ENCODE data around the gene PABPC1L.

DNA sequence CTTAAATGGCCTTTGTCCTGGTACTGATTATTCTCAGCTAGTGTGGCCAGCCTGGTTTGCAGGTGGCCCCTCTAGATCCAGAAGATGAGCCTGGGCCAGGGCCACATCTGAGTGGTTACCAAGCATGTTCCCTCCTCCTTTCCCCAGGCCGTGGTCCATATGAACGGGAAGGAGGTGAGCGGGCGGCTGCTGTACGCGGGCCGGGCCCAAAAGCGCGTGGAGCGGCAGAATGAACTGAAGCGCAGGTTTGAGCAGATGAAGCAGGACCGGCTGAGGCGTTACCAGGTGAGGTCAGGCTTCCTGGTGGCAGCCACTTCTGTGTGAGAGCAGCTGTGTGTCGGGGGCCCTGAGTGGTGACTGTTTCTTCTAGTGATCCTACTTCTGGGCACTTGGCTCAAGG, 11.6 kb downstream of the PABPC1L start:
- TF ChIP-seq, protein P1, sequence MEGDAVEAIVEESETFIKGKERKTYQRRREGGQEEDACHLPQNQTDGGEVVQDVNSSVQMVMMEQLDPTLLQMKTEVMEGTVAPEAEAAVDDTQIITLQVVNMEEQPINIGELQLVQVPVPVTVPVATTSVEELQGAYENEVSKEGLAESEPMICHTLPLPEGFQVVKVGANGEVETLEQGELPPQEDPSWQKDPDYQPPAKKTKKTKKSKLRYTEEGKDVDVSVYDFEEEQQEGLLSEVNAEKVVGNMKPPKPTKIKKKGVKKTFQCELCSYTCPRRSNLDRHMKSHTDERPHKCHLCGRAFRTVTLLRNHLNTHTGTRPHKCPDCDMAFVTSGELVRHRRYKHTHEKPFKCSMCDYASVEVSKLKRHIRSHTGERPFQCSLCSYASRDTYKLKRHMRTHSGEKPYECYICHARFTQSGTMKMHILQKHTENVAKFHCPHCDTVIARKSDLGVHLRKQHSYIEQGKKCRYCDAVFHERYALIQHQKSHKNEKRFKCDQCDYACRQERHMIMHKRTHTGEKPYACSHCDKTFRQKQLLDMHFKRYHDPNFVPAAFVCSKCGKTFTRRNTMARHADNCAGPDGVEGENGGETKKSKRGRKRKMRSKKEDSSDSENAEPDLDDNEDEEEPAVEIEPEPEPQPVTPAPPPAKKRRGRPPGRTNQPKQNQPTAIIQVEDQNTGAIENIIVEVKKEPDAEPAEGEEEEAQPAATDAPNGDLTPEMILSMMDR (IDR thresholded peaks at IDR 0.05): no peak
- no peak for TF ChIP-seq EZH2 (IDR thresholded peaks at IDR 0.05)

All from neural progenitor cell (in vitro differentiated cells).